GM10266 (cell line): ENCODE results near the gene INMT.

Experiments
- DNase-seq: peaks from one replicate; pipeline ENCODE4 v3.0.0; 2012; ENCODE audit errors: extremely low spot score
- TF ChIP-seq, protein P1 (sequence below): IDR thresholded peaks from 2 replicates; pipeline ENCODE4 v1.5.1; 2012; ENCODE audit warnings: mild to moderate bottlenecking, low read depth; ENCODE audit not compliant: control insufficient read depth, insufficient read depth; ENCODE audit errors: missing control alignments

INMT gene

DNA sequence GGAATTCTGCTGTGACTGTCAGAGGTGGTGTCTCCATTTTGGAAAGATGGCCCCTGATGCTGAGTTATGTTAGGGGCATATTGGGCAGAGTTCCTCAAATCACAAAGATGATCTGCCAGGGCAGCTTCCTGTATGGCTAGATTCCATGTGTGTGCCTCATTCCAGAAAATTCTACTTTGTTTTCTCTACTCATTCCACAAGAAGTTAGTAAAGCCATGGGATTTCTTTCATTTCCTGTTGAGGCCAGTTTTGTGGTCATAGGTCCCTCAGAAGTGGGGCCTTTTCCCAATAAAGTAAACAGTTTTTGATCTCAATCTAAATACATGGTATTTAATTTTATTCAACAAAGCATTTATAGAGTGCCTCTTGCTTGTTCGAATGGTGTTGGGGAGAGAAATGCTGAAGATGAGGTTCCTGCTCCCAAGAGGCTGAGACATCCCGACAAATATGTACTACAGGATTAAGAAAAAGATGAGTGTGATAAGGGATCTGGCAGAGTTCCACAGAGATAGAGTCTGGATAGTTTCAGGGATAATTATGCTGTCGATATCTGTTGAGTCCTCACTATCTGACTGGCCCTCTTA, 52.2 kb downstream of the INMT start:
- TF ChIP-seq, protein P1, sequence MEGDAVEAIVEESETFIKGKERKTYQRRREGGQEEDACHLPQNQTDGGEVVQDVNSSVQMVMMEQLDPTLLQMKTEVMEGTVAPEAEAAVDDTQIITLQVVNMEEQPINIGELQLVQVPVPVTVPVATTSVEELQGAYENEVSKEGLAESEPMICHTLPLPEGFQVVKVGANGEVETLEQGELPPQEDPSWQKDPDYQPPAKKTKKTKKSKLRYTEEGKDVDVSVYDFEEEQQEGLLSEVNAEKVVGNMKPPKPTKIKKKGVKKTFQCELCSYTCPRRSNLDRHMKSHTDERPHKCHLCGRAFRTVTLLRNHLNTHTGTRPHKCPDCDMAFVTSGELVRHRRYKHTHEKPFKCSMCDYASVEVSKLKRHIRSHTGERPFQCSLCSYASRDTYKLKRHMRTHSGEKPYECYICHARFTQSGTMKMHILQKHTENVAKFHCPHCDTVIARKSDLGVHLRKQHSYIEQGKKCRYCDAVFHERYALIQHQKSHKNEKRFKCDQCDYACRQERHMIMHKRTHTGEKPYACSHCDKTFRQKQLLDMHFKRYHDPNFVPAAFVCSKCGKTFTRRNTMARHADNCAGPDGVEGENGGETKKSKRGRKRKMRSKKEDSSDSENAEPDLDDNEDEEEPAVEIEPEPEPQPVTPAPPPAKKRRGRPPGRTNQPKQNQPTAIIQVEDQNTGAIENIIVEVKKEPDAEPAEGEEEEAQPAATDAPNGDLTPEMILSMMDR, result no peak
- DNase-seq, result no peak

DNA sequence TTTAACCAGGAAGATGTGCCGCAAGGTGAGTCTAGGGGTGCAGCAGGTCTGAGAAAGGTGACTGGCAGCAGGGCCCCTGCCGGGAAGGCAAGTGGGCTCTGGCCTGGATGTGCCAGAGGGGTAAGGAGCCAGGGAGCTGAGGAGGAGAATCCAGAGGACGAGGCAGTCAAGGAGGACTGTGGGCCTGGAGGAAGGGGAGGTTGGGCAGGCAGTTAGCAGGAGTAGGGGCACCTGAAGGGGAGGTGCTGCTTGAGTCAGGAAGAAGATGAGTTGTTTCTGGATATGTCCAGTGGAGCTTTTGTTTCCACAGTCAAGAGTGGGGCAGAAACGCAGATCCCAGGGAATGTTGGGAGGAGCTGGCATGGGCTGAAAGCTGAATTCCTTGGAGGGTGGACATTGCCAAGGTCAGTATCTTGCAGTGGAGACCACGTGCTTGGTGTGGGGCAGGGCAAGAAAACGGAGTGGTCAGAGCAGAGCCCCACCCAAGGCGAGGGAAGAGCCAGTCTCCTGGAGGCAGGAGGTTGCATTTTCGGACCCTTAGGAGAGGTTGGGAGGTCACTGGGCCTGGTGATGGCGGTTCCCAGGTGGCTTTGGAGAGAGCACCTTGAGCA, 53.3 kb downstream of the INMT start:
- no peak for DNase-seq
- TF ChIP-seq, protein P1, result no peak

DNA sequence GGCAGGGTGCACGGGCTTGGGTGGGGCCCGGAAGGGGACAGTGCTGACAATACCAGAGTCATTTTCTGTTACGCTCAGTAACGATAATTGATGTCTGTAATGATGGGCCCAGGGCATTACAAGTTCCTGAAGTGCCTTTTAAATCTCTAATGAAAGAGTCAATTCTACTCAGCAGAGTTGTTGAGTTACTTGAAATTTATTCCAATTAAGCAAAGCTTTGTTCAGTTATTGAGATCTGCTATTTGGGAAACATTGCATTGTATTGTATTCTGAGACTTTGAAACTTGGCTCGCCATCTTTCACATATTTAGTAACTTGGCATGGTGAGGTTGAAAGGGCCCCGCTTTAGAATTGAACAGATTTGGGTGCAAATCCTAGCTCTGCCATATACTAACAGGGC, 54.0 kb downstream of the INMT start:
- TF ChIP-seq, protein P1, result no peak

More for the DNA sequence above, 54.0 kb downstream of the INMT start:
- no peak for DNase-seq
